NCI-H774 (cell line): ENCODE results near the gene LHFPL6.

Experiments
- DNase-seq: peaks from one replicate; lab custom pipeline; 2025; lab: John Stamatoyannopoulos, UW

LHFPL6 gene

GRCh38 chr13:39590466-39591036 is 12.4 kb downstream of the LHFPL6 start:
- DNase-seq: no peak

GRCh38 chr13:39588384-39588783 is 14.6 kb downstream of the LHFPL6 start:
- DNase-seq: no peak

GRCh38 chr13:39587939-39588338 is 15.1 kb downstream of the LHFPL6 start:
- DNase-seq: no peak

- no peak for DNase-seq
Measured at GRCh38 chr13:39586958-39587605, 15.9 kb downstream of the LHFPL6 start.

GRCh38 chr13:39586151-39586550 is 16.8 kb downstream of the LHFPL6 start:
- DNase-seq: no peak

GRCh38 chr13:39585219-39585618 is 17.8 kb downstream of the LHFPL6 start:
- no peak for DNase-seq

GRCh38 chr13:39580881-39581575 is 22.0 kb downstream of the LHFPL6 start:
- DNase-seq: no peak

GRCh38 chr13:39578821-39579291 is 24.1 kb downstream of the LHFPL6 start:
- no peak for DNase-seq

GRCh38 chr13:39577838-39578491 is 25.0 kb downstream of the LHFPL6 start:
- DNase-seq: no peak

GRCh38 chr13:39577203-39577602 is 25.8 kb downstream of the LHFPL6 start:
- DNase-seq: no peak

GRCh38 chr13:39575641-39576238 is 27.3 kb downstream of the LHFPL6 start:
- DNase-seq: no peak

- DNase-seq: no peak
Measured at GRCh38 chr13:39571502-39572092, 31.4 kb downstream of the LHFPL6 start.

- no peak for DNase-seq
Measured at GRCh38 chr13:39567569-39567968, 35.4 kb downstream of the LHFPL6 start.

- no peak for DNase-seq
Measured at GRCh38 chr13:39566216-39566869, 36.6 kb downstream of the LHFPL6 start.

GRCh38 chr13:39565036-39565949 is 37.7 kb downstream of the LHFPL6 start:
- DNase-seq: no peak

GRCh38 chr13:39563470-39563735 is 39.6 kb downstream of the LHFPL6 start:
- DNase-seq: no peak

GRCh38 chr13:39561971-39562370 is 41.0 kb downstream of the LHFPL6 start:
- no peak for DNase-seq

GRCh38 chr13:39559847-39560246 is 43.1 kb downstream of the LHFPL6 start:
- DNase-seq: no peak

- no peak for DNase-seq
Measured at GRCh38 chr13:39557285-39557955, 45.6 kb downstream of the LHFPL6 start.

- DNase-seq: no peak
Measured at GRCh38 chr13:39556866-39557265, 46.1 kb downstream of the LHFPL6 start.
